GM18526 (cell line): ENCODE data around the gene SPACA5B.
"Not testable (repeated sequence)": the region's sequence is repeated elsewhere in the genome, so short reads cannot be mapped to it uniquely, and the experiment has no call there.

Experiments
- POLR2A ChIP-seq: IDR thresholded peaks from 3 replicates; pipeline ENCODE4 v1.6.1; 2011; ENCODE audit not compliant: insufficient read length; ENCODE audit errors: extremely low read depth

Gene SPACA5B

GRCh38 chrX:48130326-48130725 is at the start of gene SPACA5B:
Gene SPACA5B (plus strand): TSS chrX:48130626. CDS start chrX:48130688, 62 bp downstream.
- TF ChIP-seq POLR2A = not testable (repeated sequence)

- no peak for TF ChIP-seq POLR2A
These were observed 47.2 kb upstream of the SPACA5B start for GRCh38 chrX:48083212-48083611.

DNA sequence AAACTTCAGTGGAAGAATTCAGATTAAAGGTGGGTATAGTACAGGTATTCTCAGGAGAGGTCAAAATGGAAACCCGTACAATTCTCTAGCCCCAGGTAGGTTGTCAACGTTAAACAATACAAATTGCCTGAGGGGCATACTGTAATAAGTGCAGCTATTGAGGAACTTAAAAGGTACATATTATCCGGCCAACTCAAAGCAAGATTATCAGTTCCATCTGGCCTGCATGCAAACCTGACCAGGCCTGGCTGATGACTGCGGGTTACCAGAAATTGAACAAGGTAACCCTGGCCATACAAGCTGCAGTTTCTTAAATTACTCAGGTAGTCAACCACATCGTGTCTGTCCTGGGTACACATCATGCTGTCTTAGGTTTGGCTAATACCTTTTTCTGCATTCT is 46.7 kb upstream of the SPACA5B start:
- no peak for TF ChIP-seq POLR2A

- no peak for TF ChIP-seq POLR2A
These were observed 44.3 kb upstream of the SPACA5B start for GRCh38 chrX:48086082-48086481.

- TF ChIP-seq POLR2A = no peak
These were observed 40.3 kb upstream of the SPACA5B start for GRCh38 chrX:48090123-48090522.

DNA sequence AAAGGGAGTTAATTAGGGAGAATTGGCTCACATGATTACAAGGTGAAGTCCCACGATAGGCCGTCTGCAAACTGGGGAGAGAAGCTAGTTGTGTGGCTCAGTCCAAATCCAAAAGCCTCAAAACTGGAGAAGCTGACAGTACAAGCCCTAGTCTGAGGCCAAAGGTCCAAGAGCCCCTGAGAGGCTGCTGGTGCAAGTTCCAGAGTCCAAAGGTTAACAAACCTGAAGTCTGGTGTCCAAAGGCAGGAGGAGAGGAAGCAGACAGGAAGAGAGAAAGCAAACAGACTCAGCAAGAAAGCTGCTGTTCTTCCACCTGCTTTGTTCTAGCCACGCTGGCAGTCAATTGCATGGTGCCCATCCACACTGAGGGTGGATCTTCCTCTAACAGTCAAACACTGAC is 29.0 kb upstream of the SPACA5B start:
- no peak for TF ChIP-seq POLR2A

DNA sequence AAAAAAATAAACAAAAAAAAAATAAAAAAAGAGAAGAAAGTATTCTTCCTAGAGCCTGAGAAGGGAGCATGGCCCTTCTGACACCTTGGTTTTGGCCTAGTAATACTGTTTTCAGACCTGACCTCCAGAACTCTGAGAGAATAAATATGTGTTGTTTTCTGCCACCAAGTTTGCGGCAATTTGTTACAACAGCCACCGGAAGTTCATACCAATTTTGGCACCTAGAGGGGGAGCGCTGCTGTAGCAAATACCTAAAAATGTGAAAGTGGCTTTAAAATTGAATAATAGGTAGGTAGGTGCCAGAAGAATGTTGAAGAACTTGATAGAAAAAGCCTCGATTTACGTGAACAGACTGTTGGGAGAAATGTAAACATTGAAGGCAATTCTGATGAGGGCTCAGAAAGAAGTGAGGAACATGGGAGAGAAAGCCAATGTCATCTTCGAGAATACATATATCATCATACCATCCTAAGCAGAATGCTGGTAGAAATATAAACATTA is 27.5 kb upstream of the SPACA5B start:
- no peak for TF ChIP-seq POLR2A

GRCh38 chrX:48107717-48108116 is 22.7 kb upstream of the SPACA5B start:
- TF ChIP-seq POLR2A = no peak

- no peak for TF ChIP-seq POLR2A
These were observed 23.3 kb downstream of the SPACA5B start for GRCh38 chrX:48153769-48154168.

GRCh38 chrX:48154796-48155195 is 24.4 kb downstream of the SPACA5B start:
- no peak for TF ChIP-seq POLR2A

- no peak for TF ChIP-seq POLR2A
These were observed 25.6 kb downstream of the SPACA5B start for GRCh38 chrX:48156014-48156413.

DNA sequence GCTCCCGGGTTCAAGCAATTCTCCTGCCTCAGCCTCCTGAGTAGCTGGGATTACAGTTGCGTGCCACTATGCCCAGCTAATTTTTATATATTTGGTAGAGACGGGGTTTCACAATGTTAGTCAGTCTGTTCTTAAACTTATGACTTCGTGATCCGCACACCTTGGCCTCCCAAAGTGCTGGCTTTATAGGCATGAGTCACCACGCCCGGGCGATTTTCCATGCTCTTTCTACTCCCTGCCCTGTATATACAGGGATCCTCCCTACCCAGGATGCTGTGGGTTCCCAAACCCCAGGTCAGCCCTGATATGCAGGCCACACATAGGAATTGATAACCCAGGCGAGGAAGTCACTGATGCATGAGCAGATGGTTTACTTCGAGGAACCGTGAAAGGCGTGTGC is 34.8 kb downstream of the SPACA5B start:
- no peak for TF ChIP-seq POLR2A

GRCh38 chrX:48179691-48180090 is 49.3 kb downstream of the SPACA5B start:
- TF ChIP-seq POLR2A = no peak

GRCh38 chrX:48180811-48181210 is 50.4 kb downstream of the SPACA5B start:
- no peak for TF ChIP-seq POLR2A
